Right lobe of liver (tissue), 6 donors: ENCODE measurements around the gene TACR1. TPM values are rescaled to one million over a fixed set of nuclear protein-coding genes. Genes with fewer than 3 reads are reported as not detected.
"Not testable (repeated sequence)": the region's sequence is repeated elsewhere in the genome, so short reads cannot be mapped to it uniquely, and the experiment has no call there.

Experiments
- ATAC-seq, 4 donors: fragments of 200-7000 bp; cut with Tn5 transposase; one replicate each; pipeline ENCODE4 v1.9.1; 2020; ENCODE audit warnings: mild to moderate bottlenecking in 4 of 4, moderate library complexity in 4 of 4
- DNase-seq, 3 donors: peaks; one replicate each; pipeline ENCODE4 v3.0.0-alpha.2; 2020
- H3K27ac ChIP-seq, 3 donors: fragments of 200-600 bp; one replicate each; pipeline ENCODE4 v1.8.0; 2022
- H3K27me3 ChIP-seq, 2 donors: fragments of 200-600 bp; one replicate each; pipeline ENCODE4 v1.8.0; 2022
- H3K36me3 ChIP-seq, 4 donors: fragments of 200-600 bp; sonication (generic) in 1 of 4; one replicate each; pipeline versions ENCODE4 v1.5.1 to v1.8.0; 2017 to 2022; ENCODE audit warnings: control low read depth in 1 of 4
- H3K4me1 ChIP-seq, 4 donors: fragments of 200-600 bp; sonication (generic) in 1 of 4; one replicate each; pipeline versions ENCODE4 v1.5.1 to v1.8.0; 2017 to 2022; ENCODE audit warnings: control low read depth in 1 of 4
- H3K4me3 ChIP-seq, 3 donors: fragments of 200-600 bp; one replicate each; pipeline ENCODE4 v1.8.0; 2022
- H3K9me3 ChIP-seq, 4 donors: fragments of 200-600 bp; sonication (generic) in 1 of 4; one replicate each; pipeline versions ENCODE4 v1.5.1 to v1.8.0; 2017 to 2022; ENCODE audit warnings: control low read depth in 1 of 4
- CTCF ChIP-seq, 4 donors: fragments of 200-600 bp in 3 of 4; fragments of 450-650 bp in 1 of 4; IDR thresholded peaks; one replicate each; pipeline versions ENCODE4 v1.5.1 to v1.8.0; 2016 to 2022; ENCODE audit warnings: antibody characterized with exemption in 4 of 4, mild to moderate bottlenecking in 2 of 4
- POLR2A ChIP-seq: fragments of 450-650 bp; IDR thresholded peaks from one replicate; pipeline ENCODE4 v1.6.1; 2017; ENCODE audit warnings: antibody characterized with exemption, mild to moderate bottlenecking
- WGBS: methylation state at CpG from one replicate; pipeline ENCODE4 v1.1.6; 2018; ENCODE audit warnings: low coverage, low lambda C conversion rate; ENCODE audit not compliant: insufficient coverage; ENCODE audit errors: missing lambda C conversion rate; 5-methylcytosine and 5-hydroxymethylcytosine counted together
- intact Hi-C, 2 donors: fragments of 100-400 bp; cut with DNase I; formaldehyde crosslinking; loops; one replicate each; pipeline versions ENCODE4 v1.11.2 to v1.14.1; 2022
- total RNA-seq, 6 experiments: library from RNA; depleted of rRNA in 2 of 6; stranded (reverse); fragments of >200 nt in 2 of 6; fragmentation: NEBNext Ultra II Directional in 3 of 6; extraction: Animal tissue kit (Norgen Biotek cat#: 25700) in 3 of 6; gene quantifications; one replicate each; pipeline versions ENCODE4 v1.1.0 to v1.2.4, GENCODE V29; 2016 to 2023
- donor health status: DM: no; HTN: yes; CAD: no.
- donor health status: DM: no; HTN: no; CAD: no.
- donor health status: DM: no; HTN: no; CAD: no.
- donor health status: DM: no; HTN: yes; CAD: no.
- donor health status: DM: no; HTN: yes; CAD: no.

TACR1 gene
- total RNA-seq, 6 experiments from 2014 or later, result not detected

- 69% methylated on average over 3 of the region's 3 CpGs for WGBS
- Histone ChIP-seq H3K4me1 (no peaks in the 10 kb centered on the region), H3K27ac (no peak overlapping the region), H3K27me3 (no peaks in the 10 kb centered on the region), H3K4me3 (no peak overlapping the region), H3K36me3 (no peaks in the 10 kb centered on the region), H3K9me3 (no peaks in the 10 kb centered on the region)
- ATAC-seq, result no peak
- intact Hi-C loops, result no loop called here
- TF ChIP-seq CTCF (IDR thresholded peaks at IDR 0.05), result no peak
- DNase-seq, result no peak
These were observed 27.3 kb upstream of the TACR1 start for GRCh38 chr2:75226617-75227016.

GRCh38 chr2:75226099-75226498 lies 26.8 kb upstream of the TACR1 start:
- Histone ChIP-seq H3K36me3 (no peaks in the 10 kb centered on the region), H3K4me3 (no peak overlapping the region), H3K27ac (no peak overlapping the region), H3K27me3 (no peaks in the 10 kb centered on the region), H3K9me3 (no peaks in the 10 kb centered on the region), H3K4me1 (no peaks in the 10 kb centered on the region)
- DNase-seq, result no peak
- intact Hi-C loops, result no loop called here
- ATAC-seq, result no peak
- TF ChIP-seq POLR2A (no peak), CTCF (IDR thresholded peaks at IDR 0.05) (no peak)
- 37% methylated on average over 3 of the region's 3 CpGs for WGBS

GRCh38 chr2:75224636-75225094 lies 25.3 kb upstream of the TACR1 start:
- ATAC-seq (peak in 2 of 4 donors; percentile 46 to 50), DNase-seq (no peak)
- Histone ChIP-seq H3K27me3 (no peaks in the 10 kb centered on the region), H3K4me3 (no peak overlapping the region), H3K9me3 (no peaks in the 10 kb centered on the region), H3K36me3 (no peaks in the 10 kb centered on the region), H3K27ac (no peak overlapping the region), H3K4me1 (no peaks in the 10 kb centered on the region)
- 67% methylated on average over 4 of the region's 4 CpGs for WGBS
- TF ChIP-seq CTCF (IDR thresholded peaks at IDR 0.05), result no peak
- no peak for TF ChIP-seq POLR2A
- intact Hi-C loops, result no loop called here

GRCh38 chr2:75222527-75222926 lies 23.2 kb upstream of the TACR1 start:
- intact Hi-C loops, result no loop called here
- no peak overlapping the region for H3K27ac ChIP-seq
- H3K27me3 ChIP-seq, result no peaks in the 10 kb centered on the region
- 83% methylated on average over 4 of the region's 4 CpGs for WGBS
- no peak for TF ChIP-seq POLR2A
- TF ChIP-seq CTCF (IDR thresholded peaks at IDR 0.05), result no peak
- DNase-seq (no peak), ATAC-seq (no peak)
- H3K36me3 ChIP-seq, result no peaks in the 10 kb centered on the region
- H3K4me1 ChIP-seq, result no peaks in the 10 kb centered on the region
- H3K9me3 ChIP-seq, result no peaks in the 10 kb centered on the region
- no peak overlapping the region for H3K4me3 ChIP-seq

- H3K27ac ChIP-seq, result no peak overlapping the region
- intact Hi-C loops, result no loop called here
- ATAC-seq (no peak), DNase-seq (no peak)
- no peak for TF ChIP-seq CTCF (IDR thresholded peaks at IDR 0.05)
- TF ChIP-seq POLR2A, result no peak
- H3K9me3 ChIP-seq, result no peaks in the 10 kb centered on the region
- H3K4me1 ChIP-seq, result no peaks in the 10 kb centered on the region
- no peaks in the 10 kb centered on the region for H3K27me3 ChIP-seq
- H3K4me3 ChIP-seq, result no peak overlapping the region
- no peaks in the 10 kb centered on the region for H3K36me3 ChIP-seq
- WGBS, result 72% methylated on average over 3 of the region's 3 CpGs
These were observed 22.5 kb upstream of the TACR1 start for GRCh38 chr2:75221862-75222261.

- H3K9me3 ChIP-seq, H3K4me1 ChIP-seq, intact Hi-C loops, ATAC-seq, H3K27me3 ChIP-seq, H3K4me3 ChIP-seq, H3K36me3 ChIP-seq, DNase-seq, H3K27ac ChIP-seq: not testable (repeated sequence)
- 20% methylated on average over 2 of the region's 4 CpGs for WGBS
These were observed 19.9 kb upstream of the TACR1 start for GRCh38 chr2:75219213-75219612.
